ENCODE measurements around the gene HAGHL.

DNA sequence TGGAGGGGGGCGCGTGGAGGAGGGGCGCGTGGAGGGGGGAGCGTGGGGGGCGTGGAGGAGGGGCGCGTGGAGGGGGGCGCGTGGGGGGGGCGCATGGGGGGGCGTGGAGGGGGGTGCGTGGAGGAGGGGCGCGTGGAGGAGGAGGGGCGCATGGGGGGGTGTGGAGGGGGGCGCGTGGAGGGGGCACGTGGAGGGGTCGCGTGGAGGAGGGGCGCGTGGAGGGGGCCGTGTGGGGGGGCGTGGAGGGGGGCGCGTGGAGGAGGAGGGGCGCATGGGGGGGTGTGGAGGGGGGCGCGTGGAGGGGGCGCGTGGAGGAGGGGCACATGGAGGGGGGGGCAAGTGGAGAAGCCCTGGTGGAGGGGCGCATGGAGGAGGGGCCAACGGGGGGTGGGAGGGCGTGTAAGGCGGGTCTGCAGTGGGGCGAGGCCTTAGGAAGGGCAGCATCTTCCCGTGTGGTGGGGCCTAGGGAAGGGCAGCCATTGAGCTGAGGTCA is 40.9 kb downstream of the HAGHL start:
- TF ChIP-seq, protein P1, sequence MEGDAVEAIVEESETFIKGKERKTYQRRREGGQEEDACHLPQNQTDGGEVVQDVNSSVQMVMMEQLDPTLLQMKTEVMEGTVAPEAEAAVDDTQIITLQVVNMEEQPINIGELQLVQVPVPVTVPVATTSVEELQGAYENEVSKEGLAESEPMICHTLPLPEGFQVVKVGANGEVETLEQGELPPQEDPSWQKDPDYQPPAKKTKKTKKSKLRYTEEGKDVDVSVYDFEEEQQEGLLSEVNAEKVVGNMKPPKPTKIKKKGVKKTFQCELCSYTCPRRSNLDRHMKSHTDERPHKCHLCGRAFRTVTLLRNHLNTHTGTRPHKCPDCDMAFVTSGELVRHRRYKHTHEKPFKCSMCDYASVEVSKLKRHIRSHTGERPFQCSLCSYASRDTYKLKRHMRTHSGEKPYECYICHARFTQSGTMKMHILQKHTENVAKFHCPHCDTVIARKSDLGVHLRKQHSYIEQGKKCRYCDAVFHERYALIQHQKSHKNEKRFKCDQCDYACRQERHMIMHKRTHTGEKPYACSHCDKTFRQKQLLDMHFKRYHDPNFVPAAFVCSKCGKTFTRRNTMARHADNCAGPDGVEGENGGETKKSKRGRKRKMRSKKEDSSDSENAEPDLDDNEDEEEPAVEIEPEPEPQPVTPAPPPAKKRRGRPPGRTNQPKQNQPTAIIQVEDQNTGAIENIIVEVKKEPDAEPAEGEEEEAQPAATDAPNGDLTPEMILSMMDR (tag by site-specific recombination; IDR thresholded peaks at IDR 0.05), result no peak
- TF ChIP-seq, protein P2, sequence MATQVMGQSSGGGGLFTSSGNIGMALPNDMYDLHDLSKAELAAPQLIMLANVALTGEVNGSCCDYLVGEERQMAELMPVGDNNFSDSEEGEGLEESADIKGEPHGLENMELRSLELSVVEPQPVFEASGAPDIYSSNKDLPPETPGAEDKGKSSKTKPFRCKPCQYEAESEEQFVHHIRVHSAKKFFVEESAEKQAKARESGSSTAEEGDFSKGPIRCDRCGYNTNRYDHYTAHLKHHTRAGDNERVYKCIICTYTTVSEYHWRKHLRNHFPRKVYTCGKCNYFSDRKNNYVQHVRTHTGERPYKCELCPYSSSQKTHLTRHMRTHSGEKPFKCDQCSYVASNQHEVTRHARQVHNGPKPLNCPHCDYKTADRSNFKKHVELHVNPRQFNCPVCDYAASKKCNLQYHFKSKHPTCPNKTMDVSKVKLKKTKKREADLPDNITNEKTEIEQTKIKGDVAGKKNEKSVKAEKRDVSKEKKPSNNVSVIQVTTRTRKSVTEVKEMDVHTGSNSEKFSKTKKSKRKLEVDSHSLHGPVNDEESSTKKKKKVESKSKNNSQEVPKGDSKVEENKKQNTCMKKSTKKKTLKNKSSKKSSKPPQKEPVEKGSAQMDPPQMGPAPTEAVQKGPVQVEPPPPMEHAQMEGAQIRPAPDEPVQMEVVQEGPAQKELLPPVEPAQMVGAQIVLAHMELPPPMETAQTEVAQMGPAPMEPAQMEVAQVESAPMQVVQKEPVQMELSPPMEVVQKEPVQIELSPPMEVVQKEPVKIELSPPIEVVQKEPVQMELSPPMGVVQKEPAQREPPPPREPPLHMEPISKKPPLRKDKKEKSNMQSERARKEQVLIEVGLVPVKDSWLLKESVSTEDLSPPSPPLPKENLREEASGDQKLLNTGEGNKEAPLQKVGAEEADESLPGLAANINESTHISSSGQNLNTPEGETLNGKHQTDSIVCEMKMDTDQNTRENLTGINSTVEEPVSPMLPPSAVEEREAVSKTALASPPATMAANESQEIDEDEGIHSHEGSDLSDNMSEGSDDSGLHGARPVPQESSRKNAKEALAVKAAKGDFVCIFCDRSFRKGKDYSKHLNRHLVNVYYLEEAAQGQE (tag by site-specific recombination; IDR thresholded peaks at IDR 0.05), result no peak
- TF ChIP-seq ZBTB21 (tag by site-specific recombination; IDR thresholded peaks at IDR 0.05) (no peak), ZNF707 (tag by site-specific recombination; IDR thresholded peaks at IDR 0.05) (no peak), ZFP37 (tag by site-specific recombination; IDR thresholded peaks at IDR 0.05) (no peak), SP2 (tag by site-specific recombination; IDR thresholded peaks at IDR 0.05) (no peak), ZBTB7A (tag by site-specific recombination; IDR thresholded peaks at IDR 0.05; ENCODE audit: low read depth) (no peak)
- TF ChIP-seq, protein P3, sequence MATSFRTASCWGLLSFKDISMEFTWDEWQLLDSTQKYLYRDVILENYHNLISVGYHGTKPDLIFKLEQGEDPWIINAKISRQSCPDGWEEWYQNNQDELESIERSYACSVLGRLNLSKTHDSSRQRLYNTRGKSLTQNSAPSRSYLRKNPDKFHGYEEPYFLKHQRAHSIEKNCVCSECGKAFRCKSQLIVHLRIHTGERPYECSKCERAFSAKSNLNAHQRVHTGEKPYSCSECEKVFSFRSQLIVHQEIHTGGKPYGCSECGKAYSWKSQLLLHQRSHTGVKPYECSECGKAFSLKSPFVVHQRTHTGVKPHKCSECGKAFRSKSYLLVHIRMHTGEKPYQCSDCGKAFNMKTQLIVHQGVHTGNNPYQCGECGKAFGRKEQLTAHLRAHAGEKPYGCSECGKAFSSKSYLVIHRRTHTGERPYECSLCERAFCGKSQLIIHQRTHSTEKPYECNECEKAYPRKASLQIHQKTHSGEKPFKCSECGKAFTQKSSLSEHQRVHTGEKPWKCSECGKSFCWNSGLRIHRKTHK (tag by site-specific recombination; IDR thresholded peaks at IDR 0.05), result no peak

All from HEK293 (cell line).